Breast epithelium (tissue), 4 donors: ENCODE results near the gene SHISA2. TPM values are rescaled to one million over a fixed set of nuclear protein-coding genes. Genes with fewer than 3 reads are reported as not detected.

ENCODE experiments used
- DNase-seq, 2 donors: peaks; one replicate each; pipeline ENCODE4 v3.0.0-alpha.2; 2019; ENCODE audit warnings: low spot score in 2 of 2
- H3K27ac ChIP-seq, 2 donors: fragments of 200-600 bp; sonication (generic) in 1 of 2; one replicate each; pipeline ENCODE4 v1.5.1; 2016 to 2019; ENCODE audit warnings: mild to moderate bottlenecking in 1 of 2
- H3K27me3 ChIP-seq, 2 donors: fragments of 200-600 bp; sonication (generic) in 1 of 2; one replicate each; pipeline versions ENCODE4 v1.5.1 to v1.6.0; 2017 to 2019; ENCODE audit warnings: control low read depth in 1 of 2, mild to moderate bottlenecking in 1 of 2
- H3K36me3 ChIP-seq: fragments of 200-600 bp; one replicate; pipeline ENCODE4 v1.5.1; 2019
- H3K4me1 ChIP-seq, 2 donors: fragments of 200-600 bp; sonication (generic); one replicate each; pipeline ENCODE4 v1.5.1; 2016 to 2019; ENCODE audit warnings: control low read depth in 1 of 2
- H3K4me3 ChIP-seq, 3 donors: fragments of 200-600 bp; sonication (generic); 1 replicate in 2 of 3; 2 replicates in 1 of 3; pipeline ENCODE4 v1.5.1; 2016 to 2019; ENCODE audit warnings: mild to moderate bottlenecking in 3 of 3, moderate library complexity in 2 of 3
- H3K9me3 ChIP-seq, 2 donors: fragments of 200-600 bp; sonication (generic) in 1 of 2; one replicate each; pipeline ENCODE4 v1.5.1; 2016 to 2019; ENCODE audit warnings: control low read depth in 1 of 2
- POLR2A ChIP-seq: fragments of 450-650 bp; IDR thresholded peaks from one replicate; pipeline ENCODE4 v1.6.1; 2016; ENCODE audit warnings: antibody characterized with exemption, mild to moderate bottlenecking, moderate library complexity
- POLR2AphosphoS5 ChIP-seq, 3 donors: sonication (generic); formaldehyde crosslinking; IDR thresholded peaks; one replicate each; pipeline ENCODE4 v1.6.1; 2017; ENCODE audit warnings: antibody characterized with exemption in 3 of 3
- intact Hi-C: fragments of 100-400 bp; cut with DNase I; formaldehyde crosslinking; loops from one replicate; pipeline ENCODE4 v1.15.1; 2023; ENCODE audit warnings: low total_unique reads
- total RNA-seq, 3 donors: library from RNA; depleted of rRNA; stranded (reverse); fragments of >200 nt; gene quantifications; one replicate each; pipeline ENCODE4 v1.1.0, GENCODE V29; 2016
- TF ChIP-seq, protein P1 (sequence below), 3 donors: fragments of 450-650 bp; IDR thresholded peaks; one replicate each; pipeline ENCODE4 v1.5.1; 2016 to 2017; ENCODE audit warnings: antibody characterized with exemption in 3 of 3, mild to moderate bottlenecking in 3 of 3, moderate library complexity in 3 of 3

Gene SHISA2
- total RNA-seq, 3 donors from 2014 or later, result 0.64 to 43.8 (median 2.6) TPM

DNA sequence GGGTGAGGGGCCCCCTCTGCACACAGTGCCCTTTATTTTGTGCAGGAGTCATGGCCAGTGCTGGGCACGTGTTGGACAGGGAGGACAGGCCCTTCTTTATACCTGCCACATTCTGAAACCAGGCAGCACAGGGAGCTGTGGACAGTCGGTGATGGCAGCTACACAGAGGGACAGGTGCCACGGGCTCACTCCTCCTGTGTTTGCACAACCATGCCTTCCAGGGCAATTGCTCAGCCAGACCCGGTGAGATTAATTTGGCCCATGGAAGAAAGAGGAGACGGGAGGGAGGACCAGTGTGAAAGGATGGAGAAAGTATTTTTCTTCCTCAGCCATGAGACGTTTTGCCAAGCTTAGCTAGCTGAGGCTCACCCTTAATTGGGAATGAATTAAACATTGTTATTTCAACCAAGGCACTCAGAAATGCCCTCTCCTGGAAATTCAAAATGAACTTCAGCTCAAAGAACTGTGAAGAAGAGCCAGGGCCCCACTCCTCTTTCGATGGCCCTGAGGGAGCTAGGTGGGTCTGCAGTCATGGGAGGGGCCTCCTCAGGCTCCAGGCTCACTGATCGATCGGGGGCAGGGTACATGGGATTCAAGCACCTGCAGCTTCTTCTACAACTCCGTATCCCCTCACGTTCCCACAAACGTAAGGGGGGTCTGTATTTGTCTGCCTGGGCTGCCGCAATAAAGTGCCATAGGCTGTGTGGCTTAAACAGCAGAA, 41.2 kb downstream of the SHISA2 start:
- intact Hi-C loops, result no loop called here
- Histone ChIP-seq H3K36me3 (no peaks in the 10 kb centered on the region), H3K4me3 (no peak overlapping the region), H3K27me3 (no peaks in the 10 kb centered on the region), H3K9me3 (peaks cover 0 to 8% of the 10 kb centered on the region in 2 donors), H3K4me1 (no peaks in the 10 kb centered on the region), H3K27ac (no peak overlapping the region)
- DNase-seq, result no peak
- TF ChIP-seq POLR2AphosphoS5 (IDR thresholded peaks at IDR 0.05), result no peak
- TF ChIP-seq, protein P1, sequence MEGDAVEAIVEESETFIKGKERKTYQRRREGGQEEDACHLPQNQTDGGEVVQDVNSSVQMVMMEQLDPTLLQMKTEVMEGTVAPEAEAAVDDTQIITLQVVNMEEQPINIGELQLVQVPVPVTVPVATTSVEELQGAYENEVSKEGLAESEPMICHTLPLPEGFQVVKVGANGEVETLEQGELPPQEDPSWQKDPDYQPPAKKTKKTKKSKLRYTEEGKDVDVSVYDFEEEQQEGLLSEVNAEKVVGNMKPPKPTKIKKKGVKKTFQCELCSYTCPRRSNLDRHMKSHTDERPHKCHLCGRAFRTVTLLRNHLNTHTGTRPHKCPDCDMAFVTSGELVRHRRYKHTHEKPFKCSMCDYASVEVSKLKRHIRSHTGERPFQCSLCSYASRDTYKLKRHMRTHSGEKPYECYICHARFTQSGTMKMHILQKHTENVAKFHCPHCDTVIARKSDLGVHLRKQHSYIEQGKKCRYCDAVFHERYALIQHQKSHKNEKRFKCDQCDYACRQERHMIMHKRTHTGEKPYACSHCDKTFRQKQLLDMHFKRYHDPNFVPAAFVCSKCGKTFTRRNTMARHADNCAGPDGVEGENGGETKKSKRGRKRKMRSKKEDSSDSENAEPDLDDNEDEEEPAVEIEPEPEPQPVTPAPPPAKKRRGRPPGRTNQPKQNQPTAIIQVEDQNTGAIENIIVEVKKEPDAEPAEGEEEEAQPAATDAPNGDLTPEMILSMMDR (IDR thresholded peaks at IDR 0.05), result no peak
- TF ChIP-seq POLR2A, result no peak

DNA sequence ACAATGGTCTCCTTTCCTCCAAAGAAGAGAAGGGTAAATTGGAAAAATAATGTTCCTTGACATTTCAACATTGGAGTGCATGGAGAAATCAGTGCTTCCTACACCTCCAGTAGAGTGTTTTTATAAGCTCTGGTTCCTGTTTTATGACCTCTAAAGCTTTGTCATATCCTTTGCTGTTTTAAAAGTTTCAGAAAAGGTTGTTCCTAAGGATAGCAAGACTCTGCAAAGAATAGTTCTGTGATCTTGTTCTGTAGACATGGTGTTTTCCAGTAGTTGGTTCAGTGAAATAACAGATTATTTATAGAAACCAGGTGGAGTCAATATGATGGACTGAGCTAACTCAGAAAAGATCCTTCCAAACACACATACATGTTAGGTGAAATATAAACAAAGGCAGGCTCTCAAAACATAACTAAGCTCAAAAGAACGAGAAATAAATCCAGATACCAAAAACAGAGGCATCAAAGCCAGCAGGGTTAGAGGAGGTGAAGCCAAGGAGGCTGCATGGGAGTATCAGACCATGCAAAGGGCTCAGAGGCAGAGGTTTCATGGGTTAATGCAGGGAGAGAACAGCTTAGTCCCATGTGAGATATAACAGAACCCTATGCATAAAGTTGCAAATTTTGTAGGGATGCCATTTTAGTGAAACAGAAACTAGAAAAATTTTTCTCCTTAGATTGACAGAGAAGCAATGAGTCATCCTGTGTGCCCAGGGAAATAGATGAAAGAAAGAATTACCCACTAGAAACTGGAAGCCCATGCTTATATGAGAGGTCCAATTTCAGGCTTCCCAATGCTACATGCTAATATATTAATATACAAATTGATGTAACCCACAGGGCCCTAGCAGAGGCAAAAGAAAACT, 44.3 kb downstream of the SHISA2 start:
- DNase-seq, result no peak
- no peak overlapping the region for H3K4me3 ChIP-seq

More for the DNA sequence above, 44.3 kb downstream of the SHISA2 start:
- H3K9me3 ChIP-seq, result peaks cover 3 to 5% of the 10 kb centered on the region in 2 donors
- no peak overlapping the region for H3K27ac ChIP-seq
- no peaks in the 10 kb centered on the region for H3K4me1 ChIP-seq
- no peaks in the 10 kb centered on the region for H3K36me3 ChIP-seq
- H3K27me3 ChIP-seq, result no peaks in the 10 kb centered on the region
- TF ChIP-seq, protein P1 (IDR thresholded peaks at IDR 0.05), result no peak
- TF ChIP-seq POLR2A (no peak), POLR2AphosphoS5 (IDR thresholded peaks at IDR 0.05) (no peak)
- intact Hi-C loops, result no loop called here

Other genes starting within 250 kb of the SHISA2 start
- 10 to 100 TPM; 21.0 to 31.5 (median 27.7) TPM for gene RNF6, start 170.3 kb upstream of the SHISA2 start, total RNA-seq
- gene CDK8, start 202.1 kb upstream of the SHISA2 start, total RNA-seq, result 10 to 100 TPM; 13.3 to 15.4 (median 13.8) TPM